Prostate gland (tissue), 2 donors: ENCODE measurements around the gene RHBDD3. TPM values are rescaled to one million over a fixed set of nuclear protein-coding genes. Genes with fewer than 3 reads are reported as not detected.

Experiments used
- DNase-seq: peaks from one replicate; pipeline ENCODE4 v3.0.0-alpha.2; 2019; ENCODE audit warnings: low spot score
- H3K27ac ChIP-seq, 2 donors: fragments of 200-600 bp; sonication (generic); 2 replicates each; pipeline ENCODE4 v1.5.1; 2017 to 2019
- H3K27me3 ChIP-seq: fragments of 200-600 bp; sonication (generic); replicated peaks from 2 replicates; pipeline ENCODE4 v1.5.1; 2019; ENCODE audit not compliant: insufficient read depth
- H3K36me3 ChIP-seq, 2 donors: fragments of 200-600 bp; sonication (generic); 1 replicate in 1 of 2; 2 replicates in 1 of 2; pipeline versions ENCODE4 v1.5.1 to v1.8.1; 2017 to 2019
- H3K4me1 ChIP-seq: fragments of 200-600 bp; sonication (generic); replicated peaks from 2 replicates; pipeline ENCODE4 v1.5.1; 2019
- H3K4me3 ChIP-seq, 2 donors: fragments of 200-600 bp; sonication (generic); 2 replicates each; pipeline ENCODE4 v1.5.1; 2017 to 2019
- H3K9me3 ChIP-seq: fragments of 200-600 bp; sonication (generic); 2 replicates; pipeline ENCODE4 v1.5.1; 2017
- POLR2A ChIP-seq: fragments of 450-650 bp; IDR thresholded peaks from one replicate; pipeline ENCODE4 v1.6.1; 2016; ENCODE audit warnings: antibody characterized with exemption, mild to moderate bottlenecking
- POLR2AphosphoS5 ChIP-seq: sonication (generic); formaldehyde crosslinking; IDR thresholded peaks from one replicate; pipeline ENCODE4 v1.6.1; 2017; ENCODE audit warnings: antibody characterized with exemption
- WGBS: methylation state at CpG from one replicate; pipeline ENCODE4 v1.1.5; 2018; 5-methylcytosine and 5-hydroxymethylcytosine counted together
- intact Hi-C: fragments of 100-400 bp; cut with DNase I; formaldehyde crosslinking; loops from one replicate; pipeline ENCODE4 v1.14.2; 2022
- total RNA-seq, 2 donors: library from RNA; depleted of rRNA; stranded (reverse); fragments of >200 nt; gene quantifications; one replicate each; pipeline ENCODE4 v1.1.0, GENCODE V29; 2016
- TF ChIP-seq, protein P1 (sequence below), 4 experiments: fragments of 200-600 bp in 2 of 4; fragments of 450-650 bp in 2 of 4; sonication (generic) in 2 of 4; IDR thresholded peaks; 1 replicate in 3 of 4; 2 replicates in 1 of 4; pipeline ENCODE4 v1.5.1; 2016 to 2019; ENCODE audit warnings: antibody characterized with exemption in 4 of 4, mild to moderate bottlenecking in 2 of 4, moderate library complexity in 2 of 4

The RHBDD3 gene
- total RNA-seq, 2 donors from 2014 or later = 66.9 to 74.6 TPM

DNA sequence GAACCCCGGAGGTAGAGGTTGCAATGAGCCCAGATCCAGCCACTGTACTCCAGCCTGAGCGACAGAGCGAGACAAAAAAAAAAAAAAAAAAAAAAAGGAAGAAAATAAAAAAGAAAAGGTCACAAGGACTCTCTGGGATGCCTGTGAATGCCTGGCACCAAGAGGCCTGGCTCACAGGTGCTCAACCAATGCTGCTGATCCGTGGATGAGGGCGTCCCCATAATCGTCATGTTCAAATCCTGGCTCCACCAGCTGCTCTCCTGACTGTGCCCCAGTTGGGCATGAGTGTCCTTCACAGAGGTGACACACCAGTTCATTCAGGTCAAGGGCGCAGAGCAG, 38.0 kb upstream of the RHBDD3 start:
- intact Hi-C loops = loop anchor here (1.0 to 2.0 kb wide), 2 partner anchors 53 to 82 kb away; partner anchors contain the start of gene AP1B1

DNA sequence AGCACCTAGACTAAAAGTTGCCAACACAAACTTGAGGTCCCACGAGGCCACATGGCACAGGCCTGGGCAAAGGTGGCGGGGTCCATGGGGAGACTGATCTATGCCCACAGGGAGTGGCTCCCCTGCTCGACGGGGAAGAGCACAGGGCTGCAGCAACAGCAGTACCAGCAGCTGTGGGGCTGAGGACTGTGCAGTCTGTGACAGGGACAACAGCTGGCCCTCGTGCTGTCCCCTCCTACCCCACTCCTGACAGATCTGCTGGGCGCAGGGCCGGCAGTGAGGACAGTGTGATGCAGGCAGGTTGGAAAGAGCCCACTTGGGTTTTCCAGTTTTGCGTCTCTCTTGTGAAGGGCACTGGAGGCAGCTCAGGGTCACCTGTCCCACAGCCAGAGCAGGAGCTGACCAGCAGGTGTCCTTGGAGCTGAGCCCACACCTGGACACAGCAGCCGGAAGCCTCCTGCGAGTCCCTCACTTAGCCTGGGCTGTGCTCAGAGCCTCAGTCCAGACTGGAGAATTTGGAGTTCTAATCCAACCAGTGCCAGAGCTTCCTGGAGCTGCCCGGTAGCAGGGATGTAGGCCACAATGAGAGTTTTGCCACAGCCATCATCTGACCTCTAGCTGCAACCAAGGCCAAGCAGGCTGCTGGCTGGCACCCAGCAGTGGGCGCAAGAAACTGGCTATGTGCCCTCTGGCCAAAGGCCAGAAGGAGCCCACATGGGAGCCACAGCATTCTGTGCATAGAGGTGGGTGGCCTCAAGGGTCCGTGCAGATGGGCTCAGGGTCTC, 35.1 kb upstream of the RHBDD3 start:
- 46% methylated on average over 12 of the region's 13 CpGs for WGBS
- peaks cover 13 to 16% of the 10 kb centered on the region in 2 donors for H3K36me3 ChIP-seq
- peaks cover 8% of the 10 kb centered on the region for H3K4me1 ChIP-seq
- TF ChIP-seq, protein P1, sequence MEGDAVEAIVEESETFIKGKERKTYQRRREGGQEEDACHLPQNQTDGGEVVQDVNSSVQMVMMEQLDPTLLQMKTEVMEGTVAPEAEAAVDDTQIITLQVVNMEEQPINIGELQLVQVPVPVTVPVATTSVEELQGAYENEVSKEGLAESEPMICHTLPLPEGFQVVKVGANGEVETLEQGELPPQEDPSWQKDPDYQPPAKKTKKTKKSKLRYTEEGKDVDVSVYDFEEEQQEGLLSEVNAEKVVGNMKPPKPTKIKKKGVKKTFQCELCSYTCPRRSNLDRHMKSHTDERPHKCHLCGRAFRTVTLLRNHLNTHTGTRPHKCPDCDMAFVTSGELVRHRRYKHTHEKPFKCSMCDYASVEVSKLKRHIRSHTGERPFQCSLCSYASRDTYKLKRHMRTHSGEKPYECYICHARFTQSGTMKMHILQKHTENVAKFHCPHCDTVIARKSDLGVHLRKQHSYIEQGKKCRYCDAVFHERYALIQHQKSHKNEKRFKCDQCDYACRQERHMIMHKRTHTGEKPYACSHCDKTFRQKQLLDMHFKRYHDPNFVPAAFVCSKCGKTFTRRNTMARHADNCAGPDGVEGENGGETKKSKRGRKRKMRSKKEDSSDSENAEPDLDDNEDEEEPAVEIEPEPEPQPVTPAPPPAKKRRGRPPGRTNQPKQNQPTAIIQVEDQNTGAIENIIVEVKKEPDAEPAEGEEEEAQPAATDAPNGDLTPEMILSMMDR (IDR thresholded peaks at IDR 0.05) = no peak
- TF ChIP-seq POLR2AphosphoS5 (no peak), POLR2A (no peak)
- H3K4me3 ChIP-seq = no peak overlapping the region
- H3K27me3 ChIP-seq = no peaks in the 10 kb centered on the region
- intact Hi-C loops = no loop called here
- no peak for DNase-seq
- H3K9me3 ChIP-seq = no peaks in the 10 kb centered on the region
- peak overlapping the region in 1 of 2 donors; percentile 5 for H3K27ac ChIP-seq

More for the DNA sequence above, 38.0 kb upstream of the RHBDD3 start:
- WGBS = 43% methylated on average over 7 of the region's 7 CpGs
- Histone ChIP-seq H3K9me3 (no peaks in the 10 kb centered on the region), H3K4me1 (peaks cover 24% of the 10 kb centered on the region), H3K36me3 (no peaks in the 10 kb centered on the region), H3K27ac (no peak overlapping the region), H3K27me3 (no peaks in the 10 kb centered on the region), H3K4me3 (peak overlapping the region in 1 of 2 donors; percentile 59)
- DNase-seq = no peak
- no peak for TF ChIP-seq POLR2A
- TF ChIP-seq, protein P1 (IDR thresholded peaks at IDR 0.05) = no peak
- no peak for TF ChIP-seq POLR2AphosphoS5

DNA sequence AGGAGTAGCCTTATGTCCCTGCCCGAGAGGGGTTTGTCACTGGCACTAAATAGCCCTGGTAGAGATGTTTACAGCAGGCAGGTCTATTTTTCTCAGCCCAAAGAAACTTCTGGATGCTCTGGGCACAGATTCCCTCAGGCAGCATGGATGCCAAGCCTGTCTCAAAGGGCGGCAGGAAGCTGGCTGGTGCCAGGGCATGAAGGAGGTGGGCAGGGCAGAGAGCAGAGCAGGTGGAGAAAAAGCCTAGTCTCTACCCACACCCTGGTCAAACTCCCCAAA, 34.6 kb upstream of the RHBDD3 start:
- peak overlapping the region in 1 of 2 donors; percentile 5 for H3K27ac ChIP-seq
- no peak for DNase-seq
- intact Hi-C loops = no loop called here

DNA sequence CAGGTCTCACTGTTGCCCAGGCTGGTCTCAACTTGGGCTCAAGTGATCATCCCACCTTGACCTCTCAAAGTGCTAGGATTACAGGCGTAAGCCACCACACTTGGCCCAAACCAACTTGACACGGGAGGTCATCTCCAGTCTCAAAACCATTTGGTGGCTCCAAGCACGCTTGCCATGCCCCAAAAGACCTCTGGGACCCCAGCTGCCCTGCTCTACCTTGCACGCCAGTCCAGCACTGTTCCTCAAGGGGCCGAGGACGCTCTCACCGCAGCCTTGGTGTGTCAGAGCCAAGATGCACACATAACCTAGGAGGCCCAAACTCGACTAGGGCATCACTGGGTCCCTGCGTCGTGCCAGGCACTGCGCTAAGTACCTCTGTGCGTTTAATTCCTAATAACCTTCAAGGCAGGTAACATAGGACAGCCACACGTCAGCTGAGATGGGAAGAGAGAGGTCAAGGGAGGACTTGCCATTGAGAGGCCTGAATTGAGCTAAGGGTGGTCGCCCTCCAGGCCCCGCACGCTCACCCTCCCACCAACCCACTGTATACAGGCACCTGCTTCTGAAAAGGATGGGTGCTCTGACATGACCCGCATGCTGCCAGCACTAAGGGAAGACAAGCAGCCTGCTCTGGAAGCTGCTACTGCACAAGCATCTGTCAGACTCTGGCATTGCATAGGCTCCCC, 34.1 kb upstream of the RHBDD3 start:
- no peak for DNase-seq
- Histone ChIP-seq H3K36me3 (peaks cover 16 to 18% of the 10 kb centered on the region in 2 donors), H3K27me3 (no peaks in the 10 kb centered on the region), H3K27ac (peak overlapping the region in 1 of 2 donors; percentile 5), H3K4me1 (peaks cover 5% of the 10 kb centered on the region), H3K9me3 (no peaks in the 10 kb centered on the region), H3K4me3 (no peak overlapping the region)
- WGBS = 84% methylated on average over 17 of the region's 17 CpGs
- TF ChIP-seq, protein P1 (IDR thresholded peaks at IDR 0.05) = no peak
- no peak for TF ChIP-seq POLR2A
- intact Hi-C loops = no loop called here

More for the DNA sequence above, 34.6 kb upstream of the RHBDD3 start:
- Histone ChIP-seq H3K9me3 (no peaks in the 10 kb centered on the region), H3K36me3 (peaks cover 13 to 16% of the 10 kb centered on the region in 2 donors), H3K4me3 (no peak overlapping the region), H3K27me3 (no peaks in the 10 kb centered on the region), H3K4me1 (peaks cover 3% of the 10 kb centered on the region)
- no peak for TF ChIP-seq POLR2AphosphoS5
- TF ChIP-seq POLR2A = no peak
- TF ChIP-seq, protein P1 (IDR thresholded peaks at IDR 0.05) = no peak
- WGBS = 34% methylated on average over 2 of the region's 2 CpGs
